ENCODE measurements around the gene ORMDL1.

DNA sequence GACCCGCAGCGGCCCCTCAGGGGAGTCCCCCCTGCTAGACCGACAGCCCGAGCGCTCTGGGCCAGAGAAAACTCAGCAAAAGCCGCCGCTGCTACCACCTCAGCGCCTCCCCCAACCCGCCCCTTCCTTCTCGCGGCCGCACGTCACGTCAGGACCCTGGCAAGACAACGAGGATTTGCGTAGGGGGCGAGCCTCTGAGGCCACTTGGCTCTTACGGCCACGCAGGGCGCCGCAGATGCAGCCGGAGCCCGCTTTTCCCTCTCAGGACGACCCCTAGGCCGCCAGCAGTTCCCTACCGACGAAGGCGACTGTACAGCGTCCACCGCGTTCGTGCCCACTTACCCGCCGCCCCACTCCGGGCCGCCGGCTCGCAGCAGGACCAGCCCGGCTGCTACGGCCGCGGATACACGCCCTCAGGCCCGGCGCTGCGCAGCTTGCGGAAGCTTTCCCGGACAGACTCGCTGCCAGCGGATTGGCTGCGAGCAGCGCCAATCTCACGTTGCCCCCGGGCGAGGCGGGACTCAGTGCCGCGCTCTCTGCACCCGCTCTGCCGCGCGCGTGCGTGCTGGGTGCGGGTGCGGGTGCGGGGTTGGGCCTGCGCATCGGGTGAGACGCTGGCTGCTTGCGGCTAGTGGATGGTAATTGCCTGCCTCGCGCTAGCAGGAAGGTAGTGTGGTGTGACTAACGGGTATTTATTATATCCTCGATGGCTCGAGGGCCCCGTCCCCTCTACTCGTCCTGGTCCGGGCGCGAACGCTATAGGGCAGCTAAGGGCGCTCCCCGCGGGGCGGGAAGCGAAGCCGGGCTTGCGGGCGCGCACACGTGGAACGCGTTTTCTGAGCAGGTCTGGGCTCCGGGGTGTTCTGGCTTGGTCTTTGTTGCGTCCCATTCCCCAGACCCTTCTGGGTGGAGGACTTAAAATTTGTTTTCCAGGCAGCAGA lies at the start of gene ORMDL1, which contains the start of gene PMS1:
- TF ChIP-seq POLR2AphosphoS5 (IDR thresholded peaks at IDR 0.05) (peak; percentile 86), POLR2A (IDR thresholded peaks at IDR 0.05) (peak; percentile 91), EP300 (IDR thresholded peaks at IDR 0.05) (no peak)
- TF ChIP-seq, protein P1, sequence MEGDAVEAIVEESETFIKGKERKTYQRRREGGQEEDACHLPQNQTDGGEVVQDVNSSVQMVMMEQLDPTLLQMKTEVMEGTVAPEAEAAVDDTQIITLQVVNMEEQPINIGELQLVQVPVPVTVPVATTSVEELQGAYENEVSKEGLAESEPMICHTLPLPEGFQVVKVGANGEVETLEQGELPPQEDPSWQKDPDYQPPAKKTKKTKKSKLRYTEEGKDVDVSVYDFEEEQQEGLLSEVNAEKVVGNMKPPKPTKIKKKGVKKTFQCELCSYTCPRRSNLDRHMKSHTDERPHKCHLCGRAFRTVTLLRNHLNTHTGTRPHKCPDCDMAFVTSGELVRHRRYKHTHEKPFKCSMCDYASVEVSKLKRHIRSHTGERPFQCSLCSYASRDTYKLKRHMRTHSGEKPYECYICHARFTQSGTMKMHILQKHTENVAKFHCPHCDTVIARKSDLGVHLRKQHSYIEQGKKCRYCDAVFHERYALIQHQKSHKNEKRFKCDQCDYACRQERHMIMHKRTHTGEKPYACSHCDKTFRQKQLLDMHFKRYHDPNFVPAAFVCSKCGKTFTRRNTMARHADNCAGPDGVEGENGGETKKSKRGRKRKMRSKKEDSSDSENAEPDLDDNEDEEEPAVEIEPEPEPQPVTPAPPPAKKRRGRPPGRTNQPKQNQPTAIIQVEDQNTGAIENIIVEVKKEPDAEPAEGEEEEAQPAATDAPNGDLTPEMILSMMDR (IDR thresholded peaks at IDR 0.05): peak in 2 of 4 experiments; percentile 3 to 18

Measured in gastroesophageal sphincter (tissue), 3 donors.